Measurements from ENCODE around the gene GSPT1.

DNA sequence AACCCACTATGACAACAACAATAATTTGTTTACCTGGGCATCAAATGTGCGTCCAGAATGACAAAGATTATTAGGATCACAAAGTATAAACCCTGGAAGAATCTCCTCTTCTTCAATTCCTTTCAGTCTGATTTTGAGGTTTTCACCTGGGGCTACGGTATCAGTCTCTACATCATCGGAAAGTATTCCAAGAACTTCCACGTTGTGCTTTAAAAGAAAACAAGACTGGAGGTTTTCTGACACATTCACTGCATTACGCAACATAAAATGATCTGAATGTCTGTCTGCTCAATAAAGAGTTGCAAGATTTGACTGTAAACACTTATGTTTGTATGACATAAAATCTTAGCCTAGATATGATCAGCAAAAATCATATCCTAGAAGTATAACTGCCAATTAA, 38.4 kb downstream of the GSPT1 start:
- TF ChIP-seq ZC3H11A (IDR thresholded peaks at IDR 0.05) (no peak), RAD21 (conservative IDR thresholded peaks at IDR 0.05 in 1 of 2, IDR thresholded peaks at IDR 0.05 in 1 of 2) (no peak)
